IMR-90 (cell line): ENCODE data around the gene MIB1. TPM values are rescaled to one million over a fixed set of nuclear protein-coding genes. Genes with fewer than 3 reads are reported as not detected.

Source experiments
- ATAC-seq: fragments of 200-7000 bp; cut with Tn5 transposase; 2 replicates; pipeline ENCODE4 v1.9.1; 2020; ENCODE audit warnings: low read depth, mild to moderate bottlenecking, moderate library complexity
- BruUV-seq: library from RNA; stranded (reverse); fragments of 400-500 nt; replicated peaks from 2 replicates; lab custom pipeline; 2021; lab: Mats Ljungman, UMichigan
- CTCF ChIA-PET: fragments of 300-600 bp; formaldehyde crosslinking; extraction: SDS; loops from one replicate; lab custom pipeline; 2021; ENCODE audit warnings: antibody characterized with exemption; lab: Yijun Ruan, JAX
- POLR2A ChIA-PET: fragments of 300-600 bp; sonication (Branson Sonifier 250); formaldehyde crosslinking; loops from one replicate; lab custom pipeline; 2022; ENCODE audit warnings: antibody characterized with exemption; ENCODE audit not compliant: unreplicated experiment; lab: Charles Lee
- DNase-seq: peaks from one replicate; pipeline ENCODE4 v3.0.0; 2013
- H2AFZ ChIP-seq: replicated peaks from 2 replicates; pipeline ENCODE3; 2013; ENCODE audit warnings: low read length, mild to moderate bottlenecking; ENCODE audit not compliant: poor library complexity
- H2AK5ac ChIP-seq: 2 replicates; pipeline ENCODE4 v1.6.1; 2013; ENCODE audit warnings: low read depth, low read length, inconsistent platforms
- H2AK9ac ChIP-seq: replicated peaks from 2 replicates; pipeline ENCODE3; 2013; ENCODE audit warnings: mild to moderate bottlenecking, low read depth, low read length, moderate library complexity; ENCODE audit not compliant: poor library complexity
- H2BK120ac ChIP-seq: 2 replicates; pipeline ENCODE4 v1.6.1; 2013; ENCODE audit warnings: low read depth, low read length, inconsistent platforms
- H2BK15ac ChIP-seq: 3 replicates; pipeline ENCODE4 v1.6.1; 2013; ENCODE audit warnings: low read depth, low read length, inconsistent platforms
- H2BK20ac ChIP-seq: 2 replicates; pipeline ENCODE4 v1.6.1; 2013; ENCODE audit warnings: low read depth, mild to moderate bottlenecking, inconsistent platforms, low read length, moderate library complexity
- H2BK5ac ChIP-seq: 2 replicates; pipeline ENCODE4 v1.6.1; 2013; ENCODE audit warnings: mild to moderate bottlenecking, low read depth, low read length, inconsistent platforms; ENCODE audit not compliant: poor library complexity, severe bottlenecking
- H3K14ac ChIP-seq: replicated peaks from 2 replicates; pipeline ENCODE4 v1.6.1; 2013; ENCODE audit warnings: low read depth, low read length, inconsistent platforms
- H3K18ac ChIP-seq: 2 replicates; pipeline ENCODE4 v1.6.1; 2013; ENCODE audit warnings: low read depth, low read length, control low read depth
- H3K23ac ChIP-seq: 2 replicates; pipeline ENCODE4 v1.6.1; 2013; ENCODE audit warnings: low read depth, low read length, inconsistent platforms
- H3K27ac ChIP-seq: 2 replicates; pipeline ENCODE4 v1.5.1; 2013; ENCODE audit warnings: mild to moderate bottlenecking, control low read depth, low read length; ENCODE audit not compliant: insufficient read depth
- H3K27me3 ChIP-seq: 2 replicates; pipeline ENCODE4 v1.6.1; 2013; ENCODE audit warnings: low read length; ENCODE audit not compliant: control insufficient read depth, insufficient read depth
- H3K36me3 ChIP-seq: 2 replicates; pipeline ENCODE4 v1.6.1; 2013; ENCODE audit warnings: low read length, mixed read lengths; ENCODE audit not compliant: control insufficient read depth, insufficient read depth
- H3K4ac ChIP-seq: 2 replicates; pipeline ENCODE4 v1.6.1; 2013; ENCODE audit warnings: low read depth, low read length, inconsistent platforms
- H3K4me1 ChIP-seq: 2 replicates; pipeline ENCODE4 v1.6.1; 2013; ENCODE audit warnings: low read length, mixed read lengths; ENCODE audit not compliant: control insufficient read depth, insufficient read depth
- H3K4me2 ChIP-seq: 2 replicates; pipeline ENCODE4 v1.6.1; 2013; ENCODE audit warnings: low read depth, mild to moderate bottlenecking, control low read depth, low read length, moderate library complexity
- H3K4me3 ChIP-seq: 2 replicates; pipeline ENCODE4 v1.5.1; 2013; ENCODE audit warnings: low read depth, mild to moderate bottlenecking, control low read depth, low read length, moderate library complexity; ENCODE audit not compliant: insufficient read depth
- H3K56ac ChIP-seq: 2 replicates; pipeline ENCODE4 v1.6.1; 2013; ENCODE audit warnings: low read length, inconsistent platforms; ENCODE audit not compliant: insufficient read depth; ENCODE audit errors: extremely low read depth
- H3K79me1 ChIP-seq, 2 experiments: 2 replicates each; pipeline ENCODE4 v1.6.1; 2013; ENCODE audit warnings: low read length in 2 of 2, inconsistent platforms in 1 of 2, low read depth in 1 of 2
- H3K9ac ChIP-seq: 2 replicates; pipeline ENCODE4 v1.6.1; 2013; ENCODE audit warnings: low read depth, low read length, control low read depth
- H3K9me1 ChIP-seq: 2 replicates; pipeline ENCODE4 v1.6.1; 2013; ENCODE audit warnings: low read length, inconsistent platforms; ENCODE audit not compliant: insufficient read depth
- H3K9me3 ChIP-seq: 2 replicates; pipeline ENCODE4 v1.6.1; 2013; ENCODE audit warnings: low read length; ENCODE audit not compliant: control insufficient read depth, insufficient read depth
- H4K20me1 ChIP-seq: 2 replicates; pipeline ENCODE4 v1.6.1; 2013; ENCODE audit warnings: low read length, inconsistent platforms; ENCODE audit not compliant: insufficient read depth
- H4K5ac ChIP-seq: 2 replicates; pipeline ENCODE4 v1.6.1; 2013; ENCODE audit warnings: mild to moderate bottlenecking, low read depth, low read length, control low read depth
- H4K8ac ChIP-seq, 2 experiments: 2 replicates each; pipeline ENCODE4 v1.6.1; 2013; ENCODE audit warnings: low read depth in 2 of 2, low read length in 2 of 2, control low read depth in 1 of 2, inconsistent platforms in 1 of 2
- H4K91ac ChIP-seq: 2 replicates; pipeline ENCODE4 v1.6.1; 2013; ENCODE audit warnings: low read depth, low read length, inconsistent platforms; ENCODE audit not compliant: insufficient read depth
- MAFK ChIP-seq: IDR thresholded peaks from 2 replicates; pipeline ENCODE4 v1.6.1; 2012; ENCODE audit warnings: low read depth, low read length, improper control_type of control experiment
- NFE2L2 ChIP-seq: fragments of 150-350 bp; IDR thresholded peaks from 2 replicates; pipeline ENCODE4 v1.6.1; 2016; ENCODE audit warnings: low read depth, mild to moderate bottlenecking, low read length
- WGBS, 2 experiments: methylation state at CpG; one replicate each; pipeline versions ENCODE4 v1.1.5 to v1.1.7; 2013; ENCODE audit warnings: missing lambda C conversion rate in 2 of 2; ENCODE audit not compliant: insufficient read length in 1 of 2; ENCODE audit errors: extremely low coverage in 2 of 2; 5-methylcytosine and 5-hydroxymethylcytosine counted together
- dilution Hi-C: fragments of 300-500 bp; cut with HindIII; formaldehyde crosslinking; loops from one replicate; pipeline ENCODE4 v1.14.3; 2018; ENCODE audit warnings: low sequenced_read_pairs; ENCODE audit not compliant: unreplicated experiment
- in situ Hi-C: fragments of 300-500 bp; cut with MboI; formaldehyde crosslinking; loops from 3 replicates; pipeline ENCODE4 v1.14.3; 2019; ENCODE audit warnings: low sequenced_read_pairs, inconsistent platforms, mixed read lengths
- intact Hi-C: fragments of 100-400 bp; cut with micrococcal nuclease; formaldehyde crosslinking; loops from 2 replicates; pipeline ENCODE4 v1.10.0; 2022
- polyA plus RNA-seq, 3 experiments: library from polyadenylated mRNA; depleted of rRNA; stranded (reverse); fragments of >200 nt; gene quantifications; 2 replicates each; pipeline ENCODE4 v1.2.3, GENCODE V29; 2012; ENCODE audit warnings: low replicate concordance in 1 of 3
- total RNA-seq: library from RNA; depleted of rRNA; stranded (reverse); fragments of >200 nt; gene quantifications from 2 replicates; pipeline ENCODE4 v1.2.3, GENCODE V29; 2012

MIB1 gene
- total and polyA plus RNA-seq, 2 of the 4 experiments (the other 2 are of a cell fraction), result 5.9 to 80.1 TPM

GRCh38 chr18:21823848-21824247 is 83.3 kb downstream of the MIB1 start:
- Histone ChIP-seq H3K27me3 (no peaks in the 10 kb centered on the region), H2BK120ac (no peak overlapping the region), H2BK20ac (no peak overlapping the region), H3K18ac (no peak overlapping the region), H3K4me1 (0 out of 2 replicates have a peak, but pooled peaks cover 1% of the 10 kb centered on the region), H3K9ac (no peak overlapping the region), H3K14ac (no peak overlapping the region), H3K9me1 (no peaks in the 10 kb centered on the region), H3K4me3 (no peak overlapping the region), H3K4me2 (no peak overlapping the region), H2BK5ac (no peak overlapping the region), H3K23ac (no peak overlapping the region), H2BK15ac (no peak overlapping the region), H3K56ac (no peak overlapping the region), H4K91ac (no peak overlapping the region), H4K8ac (no peak overlapping the region), H2AFZ (no peak overlapping the region), H4K20me1 (no peaks in the 10 kb centered on the region), H3K27ac (no peak overlapping the region), H3K79me1 (peaks cover 0 to 6% of the 10 kb centered on the region in 2 experiments; a peak in 1 of 4 replicates), H2AK9ac (no peak overlapping the region), H4K5ac (no peak overlapping the region), H3K4ac (no peak overlapping the region), H3K36me3 (no peaks in the 10 kb centered on the region; the same call in none of the 2 replicates), H2AK5ac (no peak overlapping the region), H3K9me3 (no peaks in the 10 kb centered on the region)
- WGBS, 2 experiments, result 100% methylated on average over 2 of the region's 3 CpGs; no CpG with 5 or more reads in 1 of the 2 experiments
- intact Hi-C loops, result no loop called here
- dilution Hi-C loops, result no loop called here
- no peak for ATAC-seq
- ChIA-PET POLR2A (no interaction called here), CTCF (no interaction called here)
- TF ChIP-seq MAFK (peak; percentile 38; the same call in 1 of the 2 replicates), NFE2L2 (no peak)
- DNase-seq, result no peak
- BruUV-seq, result no TSS peak
- in situ Hi-C loops, result no loop called here
